ENCODE data around the gene SRSF5. TPM values are rescaled to one million over a fixed set of nuclear protein-coding genes. Genes with fewer than 3 reads are reported as not detected.

SRSF5 gene
- total and polyA plus RNA-seq, 2 of the 13 experiments (the other 11 are each of a cell fraction or from before 2014, with no cell fraction given): 189 to 277 TPM

- TF ChIP-seq ZBTB39 (CRISPR knock-in tag; IDR thresholded peaks at IDR 0.05) (no peak), ARID3A (IDR thresholded peaks at IDR 0.05; ENCODE audit: low read depth, low read length) (0 out of 2 replicates have a peak, but pooled peaks have one; percentile 59), ZSCAN9 (CRISPR knock-in tag; IDR thresholded peaks at IDR 0.05; ENCODE audit: borderline replicate concordance) (no peak), ZNF451 (CRISPR knock-in tag; IDR thresholded peaks at IDR 0.05) (no peak), TAF15 (IDR thresholded peaks at IDR 0.05; ENCODE audit: low read depth, low read length, poor library complexity, severe bottlenecking) (no peak), RAD21 (CRISPR knock-in tag; IDR thresholded peaks at IDR 0.05) (peak; percentile 25; the same call in 1 of the 2 replicates), PHF21A (CRISPR knock-in tag; IDR thresholded peaks at IDR 0.05) (peak; percentile 93), IRF1 (CRISPR knock-in tag; IDR thresholded peaks at IDR 0.05; ENCODE audit: low read depth) (no peak), JDP2 (CRISPR knock-in tag; IDR thresholded peaks at IDR 0.05; ENCODE audit: borderline replicate concordance) (no peak), JUN (CRISPR knock-in tag; IDR thresholded peaks at IDR 0.05) (no peak; the same call in 1 of the 2 replicates), KLF16 (CRISPR knock-in tag; IDR thresholded peaks at IDR 0.05) (peak in 1 of 2 experiments; percentile 62; a peak in 1 of 4 replicates), TP53 (CRISPR knock-in tag; conservative IDR thresholded peaks at IDR 0.05) (no peak), KAT8 (CRISPR knock-in tag; IDR thresholded peaks at IDR 0.05) (peak; percentile 64; the same call in 1 of the 2 replicates), CHCHD3 (CRISPR knock-in tag; IDR thresholded peaks at IDR 0.05) (no peak), ZNF781 (CRISPR knock-in tag; IDR thresholded peaks at IDR 0.05; ENCODE audit: borderline replicate concordance, not compliant biosample characterization) (no peak), DDIT3 (CRISPR knock-in tag; IDR thresholded peaks at IDR 0.05) (no peak), MAFF (IDR thresholded peaks at IDR 0.05; ENCODE audit: low read depth, low read length) (peak; percentile 27; the same call in 1 of the 2 replicates), ZNF563 (CRISPR knock-in tag; IDR thresholded peaks at IDR 0.05) (no peak), MED1 (CRISPR knock-in tag; IDR thresholded peaks at IDR 0.05) (peak; percentile 91), RBM39 (IDR thresholded peaks at IDR 0.05; ENCODE audit: low read depth, low read length, poor library complexity, severe bottlenecking) (no peak), POLR2AphosphoS2 (IDR thresholded peaks at IDR 0.05; ENCODE audit: low read depth, low read length) (no peak), HOXA9 (CRISPR knock-in tag; IDR thresholded peaks at IDR 0.05; ENCODE audit: borderline replicate concordance) (no peak), ZSCAN25 (CRISPR knock-in tag; IDR thresholded peaks at IDR 0.05) (no peak), ZBTB1 (CRISPR knock-in tag; IDR thresholded peaks at IDR 0.05; ENCODE audit: borderline replicate concordance) (no peak), HNRNPLL (IDR thresholded peaks at IDR 0.05; ENCODE audit: low read depth, low read length, poor library complexity, severe bottlenecking) (no peak)
These were observed 42.2 kb downstream of the SRSF5 start (continued) for GRCh38 chr14:69808919-69809808.

Data from HepG2 (cell line).